Smooth muscle cell (in vitro differentiated cells): ENCODE results near the gene PEDS1. TPM values are rescaled to one million over a fixed set of nuclear protein-coding genes. Genes with fewer than 3 reads are reported as not detected.

Source experiments
- DNase-seq: peaks from one replicate; lab custom pipeline; 2025; ENCODE audit not compliant: unreplicated experiment; lab: John Stamatoyannopoulos, UW
- H2AFZ ChIP-seq: fragments of 200-600 bp; sonication (generic); 2 replicates; pipeline ENCODE4 v1.6.0; 2016; ENCODE audit warnings: antibody characterized with exemption, low read depth, mild to moderate bottlenecking
- H3F3A ChIP-seq: fragments of 200-600 bp; sonication (generic); 2 replicates; pipeline ENCODE4 v1.6.0; 2017; ENCODE audit warnings: antibody characterized with exemption, low read depth
- H3K27ac ChIP-seq: fragments of 200-600 bp; sonication (generic); 2 replicates; pipeline ENCODE4 v1.5.1; 2016; ENCODE audit warnings: low read depth, mild to moderate bottlenecking
- H3K27me3 ChIP-seq: fragments of 200-600 bp; sonication (generic); 2 replicates; pipeline ENCODE4 v1.6.1; 2016; ENCODE audit warnings: low read depth, mild to moderate bottlenecking
- H3K36me3 ChIP-seq: fragments of 200-600 bp; sonication (generic); 2 replicates; pipeline ENCODE4 v1.5.1; 2016; ENCODE audit warnings: low read depth
- H3K4me1 ChIP-seq: fragments of 200-600 bp; sonication (generic); 2 replicates; pipeline ENCODE4 v1.5.1; 2016; ENCODE audit warnings: low read depth
- H3K4me2 ChIP-seq: fragments of 200-600 bp; sonication (generic); 2 replicates; pipeline ENCODE4 v1.6.0; 2016; ENCODE audit warnings: mild to moderate bottlenecking
- H3K4me3 ChIP-seq: fragments of 200-600 bp; sonication (generic); 2 replicates; pipeline ENCODE4 v1.5.1; 2016; ENCODE audit warnings: mild to moderate bottlenecking
- H3K79me2 ChIP-seq: fragments of 200-600 bp; sonication (generic); 2 replicates; pipeline ENCODE4 v1.6.0; 2016; ENCODE audit warnings: low read depth, mild to moderate bottlenecking
- H3K9ac ChIP-seq: fragments of 200-600 bp; sonication (generic); 2 replicates; pipeline ENCODE4 v1.6.0; 2016; ENCODE audit warnings: low read depth
- H3K9me3 ChIP-seq: fragments of 200-600 bp; sonication (generic); replicated peaks from 2 replicates; pipeline ENCODE4 v1.5.1; 2016; ENCODE audit warnings: low read depth
- H4K20me1 ChIP-seq: fragments of 200-600 bp; sonication (generic); 2 replicates; pipeline ENCODE4 v1.6.0; 2016; ENCODE audit warnings: low read depth
- WGBS: methylation state at CpG from one replicate; pipeline ENCODE4 v1.1.7; 2016; ENCODE audit warnings: low lambda C conversion rate; 5-methylcytosine and 5-hydroxymethylcytosine counted together
- polyA plus RNA-seq: library from polyadenylated mRNA; unstranded; fragments of >200 nt; fragmentation: Nextera tagmentation; extraction: Ambion mirVana; gene quantifications from 2 replicates; pipeline ENCODE4 v1.2.1, GENCODE V29; 2016
- total RNA-seq: library from RNA; depleted of rRNA; stranded (reverse); fragments of >200 nt; gene quantifications from 2 replicates; pipeline ENCODE4 v1.2.3, GENCODE V29; 2014
- TF ChIP-seq, protein P1 (sequence below): fragments of 200-600 bp; sonication (generic); IDR thresholded peaks from 2 replicates; pipeline ENCODE4 v1.5.1; 2017; ENCODE audit warnings: borderline replicate concordance, mild to moderate bottlenecking, antibody characterized with exemption; ENCODE audit not compliant: insufficient read depth, poor library complexity, severe bottlenecking

The PEDS1 gene
- total and polyA plus RNA-seq, 2 experiments from 2014 or later = 45.8 to 47.4 TPM

DNA sequence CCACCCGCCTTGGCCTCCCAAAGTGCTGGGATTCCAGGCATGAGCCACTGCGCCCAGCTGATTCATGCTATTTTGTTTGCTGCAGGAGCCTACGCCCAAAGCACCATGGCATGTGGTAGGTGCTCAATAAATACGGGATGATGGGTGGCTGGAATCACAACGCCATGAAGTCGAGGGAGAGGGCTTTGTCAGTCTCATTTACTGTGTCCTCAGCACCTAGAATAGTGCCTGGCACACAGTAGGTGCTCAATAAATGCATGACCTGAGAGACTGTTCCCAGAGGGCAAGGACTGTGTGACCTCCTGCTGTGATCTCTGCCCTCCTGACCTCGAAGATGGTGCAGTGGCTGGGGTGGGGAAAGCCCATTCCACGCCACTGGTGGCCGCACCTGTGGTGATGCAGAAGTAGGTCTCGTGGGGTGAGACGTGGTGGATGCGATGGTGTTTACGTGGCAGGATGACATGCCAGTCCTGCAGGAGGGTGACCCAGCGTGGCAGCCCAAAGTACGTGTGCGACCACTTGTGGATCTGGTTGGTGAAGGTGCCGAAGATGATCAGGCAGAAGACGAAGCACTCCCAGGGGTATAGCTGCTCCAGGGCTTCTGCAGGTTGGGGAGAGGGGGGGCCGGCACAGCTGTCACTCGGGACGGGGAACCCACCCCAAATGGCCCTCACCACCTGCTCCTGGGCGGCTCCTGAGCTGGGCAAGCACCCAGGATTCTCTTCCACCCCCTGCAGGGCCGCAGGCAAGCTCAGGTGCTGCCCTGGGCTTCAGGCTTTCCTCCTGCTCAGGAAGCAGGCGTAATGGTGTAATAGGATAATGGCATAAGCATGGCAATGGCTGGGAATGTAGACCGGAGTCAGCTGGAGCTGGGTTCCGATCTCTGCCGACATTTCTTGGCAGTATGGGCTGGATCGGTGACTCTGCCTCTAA, 25.7 kb downstream of the PEDS1 start:
- no peaks in the 10 kb centered on the region for H3K4me1 ChIP-seq
- no peak overlapping the region for H2AFZ ChIP-seq

DNA sequence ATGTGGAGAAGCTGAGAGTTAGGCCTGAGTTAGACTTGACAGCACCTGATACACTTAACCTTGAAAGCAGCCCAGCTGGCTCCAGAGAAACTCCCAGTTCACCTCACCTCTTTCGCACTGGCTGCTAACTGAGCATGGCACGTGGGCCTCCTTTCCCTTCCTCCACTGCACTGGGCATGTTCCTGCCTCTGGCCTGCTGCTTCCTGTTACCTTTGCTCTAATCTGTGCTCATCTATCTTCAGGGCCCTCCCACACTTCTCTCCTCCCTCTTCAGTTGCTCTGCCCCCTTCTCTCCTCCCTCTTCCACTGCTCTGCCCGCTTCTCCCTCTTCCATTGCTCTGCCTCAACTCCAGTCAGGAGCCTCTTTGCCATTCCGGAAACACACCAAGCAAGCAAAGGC, 26.9 kb downstream of the PEDS1 start:
- Histone ChIP-seq H3K4me2 (no peak overlapping the region), H3F3A (no peaks in the 10 kb centered on the region), H3K27me3 (no peaks in the 10 kb centered on the region), H2AFZ (no peak overlapping the region), H3K4me3 (no peak overlapping the region), H3K9me3 (no peaks in the 10 kb centered on the region), H4K20me1 (peaks cover 32% of the 10 kb centered on the region), H3K36me3 (no peaks in the 10 kb centered on the region), H3K27ac (no peak overlapping the region), H3K9ac (no peak overlapping the region), H3K4me1 (no peaks in the 10 kb centered on the region), H3K79me2 (peaks cover 5% of the 10 kb centered on the region)
- WGBS = 91% methylated on average over 4 of the region's 4 CpGs
- TF ChIP-seq, protein P1, sequence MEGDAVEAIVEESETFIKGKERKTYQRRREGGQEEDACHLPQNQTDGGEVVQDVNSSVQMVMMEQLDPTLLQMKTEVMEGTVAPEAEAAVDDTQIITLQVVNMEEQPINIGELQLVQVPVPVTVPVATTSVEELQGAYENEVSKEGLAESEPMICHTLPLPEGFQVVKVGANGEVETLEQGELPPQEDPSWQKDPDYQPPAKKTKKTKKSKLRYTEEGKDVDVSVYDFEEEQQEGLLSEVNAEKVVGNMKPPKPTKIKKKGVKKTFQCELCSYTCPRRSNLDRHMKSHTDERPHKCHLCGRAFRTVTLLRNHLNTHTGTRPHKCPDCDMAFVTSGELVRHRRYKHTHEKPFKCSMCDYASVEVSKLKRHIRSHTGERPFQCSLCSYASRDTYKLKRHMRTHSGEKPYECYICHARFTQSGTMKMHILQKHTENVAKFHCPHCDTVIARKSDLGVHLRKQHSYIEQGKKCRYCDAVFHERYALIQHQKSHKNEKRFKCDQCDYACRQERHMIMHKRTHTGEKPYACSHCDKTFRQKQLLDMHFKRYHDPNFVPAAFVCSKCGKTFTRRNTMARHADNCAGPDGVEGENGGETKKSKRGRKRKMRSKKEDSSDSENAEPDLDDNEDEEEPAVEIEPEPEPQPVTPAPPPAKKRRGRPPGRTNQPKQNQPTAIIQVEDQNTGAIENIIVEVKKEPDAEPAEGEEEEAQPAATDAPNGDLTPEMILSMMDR = no peak
- DNase-seq = no peak

More for the DNA sequence above, 25.7 kb downstream of the PEDS1 start:
- no peak overlapping the region for H3K27ac ChIP-seq
- WGBS = 98% methylated on average over 27 of the region's 28 CpGs
- peaks cover 44% of the 10 kb centered on the region for H4K20me1 ChIP-seq
- TF ChIP-seq, protein P1 = no peak
- no peak for DNase-seq
- H3K9ac ChIP-seq = no peak overlapping the region
- H3K27me3 ChIP-seq = no peaks in the 10 kb centered on the region
- no peaks in the 10 kb centered on the region for H3F3A ChIP-seq
- no peaks in the 10 kb centered on the region for H3K36me3 ChIP-seq
- no peaks in the 10 kb centered on the region for H3K9me3 ChIP-seq
- H3K4me3 ChIP-seq = no peak overlapping the region
- no peak overlapping the region for H3K4me2 ChIP-seq
- H3K79me2 ChIP-seq = peaks cover 14% of the 10 kb centered on the region

DNA sequence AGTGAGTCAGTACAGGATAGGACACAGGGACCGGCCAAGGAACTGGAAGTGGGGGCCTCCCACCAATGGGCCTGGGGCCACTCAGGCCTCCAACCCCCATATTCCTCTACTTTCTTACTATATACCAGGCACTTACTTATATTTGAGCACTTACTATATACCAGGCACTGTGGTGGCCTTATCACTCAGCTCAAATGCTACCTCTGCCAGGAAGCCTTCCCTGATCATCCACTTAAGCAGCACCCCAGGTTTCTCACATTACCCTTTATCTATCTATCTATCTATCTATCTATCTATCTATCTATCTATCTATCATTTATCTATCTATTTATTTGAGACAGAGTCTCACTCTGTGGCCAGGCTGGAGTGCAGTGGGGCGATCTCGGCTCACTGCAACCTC, 28.2 kb downstream of the PEDS1 start:
- Histone ChIP-seq H2AFZ (no peak overlapping the region), H3K9me3 (no peaks in the 10 kb centered on the region), H3K4me3 (no peak overlapping the region), H3K4me2 (no peak overlapping the region), H3K27me3 (no peaks in the 10 kb centered on the region), H3K79me2 (no peaks in the 10 kb centered on the region), H3F3A (peaks cover 4% of the 10 kb centered on the region), H3K27ac (no peak overlapping the region), H3K9ac (no peak overlapping the region), H4K20me1 (peaks cover 18% of the 10 kb centered on the region), H3K4me1 (no peaks in the 10 kb centered on the region), H3K36me3 (no peaks in the 10 kb centered on the region)
- no peak for DNase-seq
- TF ChIP-seq, protein P1 = no peak
- WGBS = 99% methylated on average over 3 of the region's 3 CpGs
